H1 (cell line): ENCODE data around the gene GPSM3. TPM values are rescaled to one million over a fixed set of nuclear protein-coding genes. Genes with fewer than 3 reads are reported as not detected.
A peak's percentile ranks its signal among the peaks of the same experiment; 100 is the strongest.

Experiments
- CTCF ChIA-PET: fragments of 300-600 bp; sonication (Branson Sonifier 250); formaldehyde crosslinking; loops from one replicate; lab custom pipeline; 2021; ENCODE audit not compliant: partially characterized antibody; lab: Charles Lee
- POLR2A ChIA-PET: fragments of 300-600 bp; sonication (Branson Sonifier 250); formaldehyde crosslinking; loops from one replicate; lab custom pipeline; 2021; ENCODE audit warnings: inconsistent platforms; ENCODE audit not compliant: partially characterized antibody; lab: Charles Lee
- DNase-seq, 2 experiments: peaks; one replicate each; pipeline versions ENCODE4 v3.0.0 to v3.0.0-alpha.2; 2010 to 2022; ENCODE audit warnings: low spot score in 2 of 2, low read depth in 1 of 2, mixed read lengths in 1 of 2
- FAIRE-seq: peaks from 2 replicates; lab custom pipeline; 2011; peaks lifted over from hg19 to GRCh38; lab: Jason Lieb, UNC
- H2AFZ ChIP-seq: 2 replicates; pipeline ENCODE4 v1.8.1; 2012; ENCODE audit warnings: low read length, inconsistent platforms
- H2AK5ac ChIP-seq: 2 replicates; pipeline ENCODE4 v1.6.1; 2013; ENCODE audit warnings: low read depth, low read length
- H2BK120ac ChIP-seq: replicated peaks from 2 replicates; pipeline ENCODE3; 2013; ENCODE audit warnings: low read depth, low read length, inconsistent platforms
- H2BK12ac ChIP-seq: 2 replicates; pipeline ENCODE4 v1.6.1; 2013; ENCODE audit warnings: low read depth, low read length
- H2BK15ac ChIP-seq: 2 replicates; pipeline ENCODE4 v1.6.1; 2013; ENCODE audit warnings: low read length
- H2BK20ac ChIP-seq: 2 replicates; pipeline ENCODE4 v1.6.1; 2013; ENCODE audit warnings: low read length
- H2BK5ac ChIP-seq: 2 replicates; pipeline ENCODE4 v1.6.1; 2013; ENCODE audit warnings: low read depth, low read length
- H3K14ac ChIP-seq: 2 replicates; pipeline ENCODE4 v1.6.1; 2013; ENCODE audit warnings: inconsistent platforms; ENCODE audit not compliant: insufficient read length
- H3K18ac ChIP-seq: 2 replicates; pipeline ENCODE4 v1.6.1; 2013; ENCODE audit warnings: low read length; ENCODE audit errors: extremely low read depth
- H3K23ac ChIP-seq: 2 replicates; pipeline ENCODE4 v1.6.1; 2013; ENCODE audit warnings: inconsistent platforms; ENCODE audit not compliant: insufficient read length
- H3K23me2 ChIP-seq: 2 replicates; pipeline ENCODE4 v1.6.1; 2013; ENCODE audit warnings: low read depth, low read length
- H3K27ac ChIP-seq: 2 replicates; pipeline ENCODE4 v1.6.1; 2011; ENCODE audit warnings: low read depth, low read length, inconsistent platforms
- H3K27me3 ChIP-seq, 4 experiments: replicated peaks in 1 of 4; 1 replicate in 1 of 4; 2 replicates in 3 of 4; pipeline versions ENCODE4 v1.6.1 to v1.8.1; 2011 to 2013; ENCODE audit warnings: low read length in 3 of 4, mild to moderate bottlenecking in 3 of 4, inconsistent platforms in 2 of 4, mixed read lengths in 2 of 4, moderate library complexity in 1 of 4; ENCODE audit not compliant: control insufficient read depth in 3 of 4, insufficient read depth in 3 of 4; ENCODE audit errors: extremely low read depth in 1 of 4
- H3K36me3 ChIP-seq, 4 experiments: 2 replicates each; pipeline versions ENCODE4 v1.6.1 to v1.8.1; 2011 to 2013; ENCODE audit warnings: mild to moderate bottlenecking in 4 of 4, low read length in 3 of 4, moderate library complexity in 2 of 4, control low read depth in 1 of 4, inconsistent platforms in 1 of 4; ENCODE audit not compliant: insufficient read depth in 4 of 4, control insufficient read depth in 2 of 4
- H3K4ac ChIP-seq: replicated peaks from 2 replicates; pipeline ENCODE3; 2013; ENCODE audit warnings: low read length, low read depth, mixed read lengths, inconsistent platforms; ENCODE audit not compliant: insufficient read length
- H3K4me1 ChIP-seq, 4 experiments: replicated peaks in 1 of 4; 1 replicate in 1 of 4; 2 replicates in 3 of 4; pipeline versions ENCODE4 v1.6.1 to v1.8.1; 2011 to 2013; ENCODE audit warnings: low read length in 3 of 4, inconsistent platforms in 2 of 4, mixed read lengths in 1 of 4; ENCODE audit not compliant: insufficient read depth in 4 of 4, control insufficient read depth in 3 of 4
- H3K4me2 ChIP-seq, 2 experiments: 2 replicates each; pipeline versions ENCODE4 v1.6.1 to v1.8.1; 2011 to 2013; ENCODE audit warnings: low read depth in 2 of 2, low read length in 2 of 2, control low read depth in 1 of 2, inconsistent platforms in 1 of 2, mild to moderate bottlenecking in 1 of 2; ENCODE audit not compliant: insufficient read depth in 1 of 2
- H3K4me3 ChIP-seq, 4 experiments: fragments of 200-600, 300-600 bp in 1 of 4; sonication (generic), shearing (Covaris generic), sonication (Bioruptor Twin) in 1 of 4; 2 replicates each; pipeline versions ENCODE4 v1.5.1 to v1.8.1; 2011 to 2016; ENCODE audit warnings: low read length in 4 of 4, low read depth in 3 of 4, control low read depth in 2 of 4, inconsistent platforms in 2 of 4, mild to moderate bottlenecking in 2 of 4, mixed read lengths in 1 of 4, moderate library complexity in 1 of 4; ENCODE audit not compliant: insufficient read depth in 2 of 4; ENCODE audit errors: extremely low read depth in 1 of 4
- H3K56ac ChIP-seq: replicated peaks from 2 replicates; pipeline ENCODE3; 2013; ENCODE audit warnings: low read depth, mild to moderate bottlenecking, mixed read lengths, low read length, inconsistent platforms; ENCODE audit not compliant: insufficient read length
- H3K79me1 ChIP-seq: 2 replicates; pipeline ENCODE4 v1.6.1; 2013; ENCODE audit warnings: low read depth, low read length, control low read depth
- H3K79me2 ChIP-seq, 2 experiments: 2 replicates each; pipeline versions ENCODE4 v1.6.1 to v1.8.1; 2012 to 2013; ENCODE audit warnings: low read length in 2 of 2, mild to moderate bottlenecking in 2 of 2, inconsistent platforms in 1 of 2; ENCODE audit not compliant: insufficient read depth in 2 of 2, control insufficient read depth in 1 of 2
- H3K9ac ChIP-seq, 4 experiments: replicated peaks in 1 of 4; 1 replicate in 1 of 4; 2 replicates in 3 of 4; pipeline versions ENCODE4 v1.6.1 to v1.8.1; 2011 to 2013; ENCODE audit warnings: low read depth in 3 of 4, low read length in 3 of 4, control low read depth in 2 of 4, mild to moderate bottlenecking in 2 of 4, moderate library complexity in 2 of 4, inconsistent platforms in 1 of 4; ENCODE audit errors: extremely low read depth in 1 of 4
- H3K9me3 ChIP-seq, 2 experiments: 2 replicates each; pipeline versions ENCODE4 v1.6.1 to v1.8.1; 2012 to 2013; ENCODE audit warnings: mild to moderate bottlenecking in 2 of 2, moderate library complexity in 2 of 2, control low read depth in 1 of 2, inconsistent platforms in 1 of 2, low read depth in 1 of 2, low read length in 1 of 2, mixed read lengths in 1 of 2; ENCODE audit not compliant: insufficient read depth in 2 of 2
- H4K20me1 ChIP-seq, 2 experiments: replicated peaks in 1 of 2; 2 replicates each; pipeline versions ENCODE3 to v1.8.1; 2011 to 2013; ENCODE audit warnings: inconsistent platforms in 2 of 2, low read length in 2 of 2, mild to moderate bottlenecking in 1 of 2; ENCODE audit not compliant: insufficient read depth in 2 of 2, control insufficient read depth in 1 of 2
- H4K5ac ChIP-seq: 2 replicates; pipeline ENCODE4 v1.6.1; 2013; ENCODE audit warnings: low read length, low read depth, mixed read lengths, inconsistent platforms; ENCODE audit not compliant: insufficient read length
- H4K8ac ChIP-seq: 2 replicates; pipeline ENCODE4 v1.8.0; 2013; ENCODE audit warnings: mild to moderate bottlenecking, moderate library complexity, low read length, inconsistent platforms; ENCODE audit not compliant: insufficient read depth; ENCODE audit errors: extremely low read depth
- H4K91ac ChIP-seq: replicated peaks from 2 replicates; pipeline ENCODE3; 2013; ENCODE audit warnings: low read length, mixed read lengths, inconsistent platforms; ENCODE audit not compliant: insufficient read length
- BACH1 ChIP-seq: IDR thresholded peaks from 2 replicates; pipeline ENCODE4 v1.6.1; 2012; ENCODE audit warnings: low read length, improper control_type of control experiment
- GABPA ChIP-seq: IDR thresholded peaks from 2 replicates; pipeline ENCODE4 v1.6.1; 2011; ENCODE audit warnings: mild to moderate bottlenecking, low read length, moderate library complexity, borderline replicate concordance; ENCODE audit not compliant: insufficient read depth
- GTF2F1 ChIP-seq: IDR thresholded peaks from 2 replicates; pipeline ENCODE4 v1.6.1; 2012; ENCODE audit warnings: low read depth, low read length, improper control_type of control experiment, borderline replicate concordance
- POLR2AphosphoS5 ChIP-seq: IDR thresholded peaks from 2 replicates; pipeline ENCODE4 v1.6.1; 2011; ENCODE audit warnings: low read depth, low read length
- TBP ChIP-seq: IDR thresholded peaks from 2 replicates; pipeline ENCODE4 v1.6.1; 2011; ENCODE audit warnings: low read depth, low read length, improper control_type of control experiment
- WGBS, 2 experiments: shearing (Covaris generic) in 1 of 2; methylation state at CpG; one replicate each; pipeline versions ENCODE4 v1.1.6 to v1.1.7; 2013 to 2015; ENCODE audit warnings: low lambda C conversion rate in 2 of 2, mixed read lengths in 2 of 2, inconsistent platforms in 1 of 2, low coverage in 1 of 2, missing lambda C conversion rate in 1 of 2; ENCODE audit not compliant: insufficient replicate concordance in 2 of 2, insufficient coverage in 1 of 2, insufficient read length in 1 of 2; ENCODE audit errors: extremely low coverage in 1 of 2, missing lambda C conversion rate in 1 of 2; 5-methylcytosine and 5-hydroxymethylcytosine counted together
- polyA plus RNA-seq, 7 experiments: library from polyadenylated mRNA; depleted of rRNA in 3 of 7; stranded (reverse) in 5 of 7; unstranded in 2 of 7; fragments of >200 nt in 5 of 7; fragments of 200-250 nt in 2 of 7; gene quantifications; 1 replicate in 5 of 7; 2 replicates in 1 of 7; 4 replicates in 1 of 7; pipeline versions ENCODE4 v1.2.1 to v1.2.3, GENCODE V29; 2011 to 2013; ENCODE audit warnings: missing spikeins in 2 of 7, mixed read lengths in 2 of 7
- total RNA-seq: library from RNA; stranded (reverse); fragmentation: NEBNext Ultra II Directional; extraction: Animal tissue kit (Norgen Biotek cat#: 25700); gene quantifications from 2 replicates; pipeline ENCODE4 v1.2.1, GENCODE V29; 2021

The GPSM3 gene
- total and polyA plus RNA-seq, 2 of the 8 experiments (the other 6 are each of a cell fraction or from before 2014, with no cell fraction given), result 6.6 to 9.8 TPM

GRCh38 chr6:32223258-32224235, 31.1 kb upstream of the GPSM3 start, which contains the start of gene NOTCH4:
Gene NOTCH4, minus strand, starts transcription at chr6:32224067. Its CDS starts 139 bp downstream, at chr6:32223928.
- no peak within 1 kb of the TSS for H3K14ac ChIP-seq
- no peaks in the 10 kb centered on the region for H3K79me2 ChIP-seq
- peaks cover 0 to 9% (median under 1%) of the 10 kb centered on the region in 4 experiments; a peak in 1 of 7 replicates for H3K4me1 ChIP-seq
- no peak within 1 kb of the TSS for H4K5ac ChIP-seq
- no peak within 1 kb of the TSS for H2BK15ac ChIP-seq
- CTCF ChIA-PET, result interaction anchor here (0.5 to 1.1 kb wide), 3 partner anchors 26 to 222 kb away, joined by 3 read pairs; no protein-coding TSS in a partner anchor
- FAIRE-seq (no peak), DNase-seq (no peak)
- no peaks in the 10 kb centered on the region for H3K9me3 ChIP-seq
- H3K18ac ChIP-seq, result peak within 1 kb of the TSS; percentile 38; the same call in 1 of the 2 replicates
- no peak within 1 kb of the TSS for H3K23ac ChIP-seq
- peak within 1 kb of the TSS; percentile 59 for H4K8ac ChIP-seq
- H2AFZ ChIP-seq, result peak within 1 kb of the TSS; percentile 46; the same call in 1 of the 2 replicates
- no peak within 1 kb of the TSS for H3K4me2 ChIP-seq
- no peak within 1 kb of the TSS for H4K91ac ChIP-seq
- no peaks in the 10 kb centered on the region for H3K27me3 ChIP-seq
- no peaks in the 10 kb centered on the region for H3K23me2 ChIP-seq
- POLR2A ChIA-PET, result no interaction called here
- no peak within 1 kb of the TSS for H2BK20ac ChIP-seq
- 82% methylated on average over 20 of the region's 20 CpGs; no CpG with 5 or more reads in 1 of the 2 experiments for WGBS, 2 experiments
- no peaks in the 10 kb centered on the region for H4K20me1 ChIP-seq
- H2BK5ac ChIP-seq, result peak within 1 kb of the TSS; percentile 52; the same call in 1 of the 2 replicates
- no peak within 1 kb of the TSS for H2BK120ac ChIP-seq
- H3K79me1 ChIP-seq, result no peaks in the 10 kb centered on the region
- no peak within 1 kb of the TSS for H3K4ac ChIP-seq
- no peaks in the 10 kb centered on the region for H3K36me3 ChIP-seq
- no peak within 1 kb of the TSS; the same call in 1 of the 2 replicates for H2BK12ac ChIP-seq
- H3K9ac ChIP-seq, result no peak within 1 kb of the TSS
- no peak within 1 kb of the TSS for H2AK5ac ChIP-seq
- H3K27ac ChIP-seq, result no peak within 1 kb of the TSS
- no peak within 1 kb of the TSS for H3K56ac ChIP-seq
- H3K4me3 ChIP-seq, result no peak within 1 kb of the TSS
- TF ChIP-seq BACH1 (no peak), GABPA (no peak), TBP (no peak), GTF2F1 (no peak), POLR2AphosphoS5 (no peak)
